Sciatic nerve (tissue), 2 donors: ENCODE measurements around the gene PTK7. TPM values are rescaled to one million over a fixed set of nuclear protein-coding genes. Genes with fewer than 3 reads are reported as not detected.
"Not testable (repeated sequence)": the region's sequence is repeated elsewhere in the genome, so short reads cannot be mapped to it uniquely, and the experiment has no call there.

Experiments
- ATAC-seq: fragments of 200-7000 bp; cut with Tn5 transposase; one replicate; pipeline ENCODE4 v1.9.1; 2020; ENCODE audit warnings: mild to moderate bottlenecking, moderate library complexity
- DNase-seq: peaks from one replicate; pipeline ENCODE4 v3.0.0-alpha.2; 2020; ENCODE audit warnings: low spot score
- intact Hi-C: fragments of 100-400 bp; cut with DNase I; formaldehyde crosslinking; loops from one replicate; pipeline ENCODE4 v1.14.2; 2022
- total RNA-seq: library from RNA; stranded (reverse); fragmentation: NEBNext Ultra II Directional; extraction: Animal tissue kit (Norgen Biotek cat#: 25700); gene quantifications from one replicate; pipeline ENCODE4 v1.2.1, GENCODE V29; 2021
- donor health status: DM: no; HTN: no; CAD: no.
- donor health status: DM: no; HTN: no; CAD: no.

The PTK7 gene
- total RNA-seq = 11.0 TPM

DNA sequence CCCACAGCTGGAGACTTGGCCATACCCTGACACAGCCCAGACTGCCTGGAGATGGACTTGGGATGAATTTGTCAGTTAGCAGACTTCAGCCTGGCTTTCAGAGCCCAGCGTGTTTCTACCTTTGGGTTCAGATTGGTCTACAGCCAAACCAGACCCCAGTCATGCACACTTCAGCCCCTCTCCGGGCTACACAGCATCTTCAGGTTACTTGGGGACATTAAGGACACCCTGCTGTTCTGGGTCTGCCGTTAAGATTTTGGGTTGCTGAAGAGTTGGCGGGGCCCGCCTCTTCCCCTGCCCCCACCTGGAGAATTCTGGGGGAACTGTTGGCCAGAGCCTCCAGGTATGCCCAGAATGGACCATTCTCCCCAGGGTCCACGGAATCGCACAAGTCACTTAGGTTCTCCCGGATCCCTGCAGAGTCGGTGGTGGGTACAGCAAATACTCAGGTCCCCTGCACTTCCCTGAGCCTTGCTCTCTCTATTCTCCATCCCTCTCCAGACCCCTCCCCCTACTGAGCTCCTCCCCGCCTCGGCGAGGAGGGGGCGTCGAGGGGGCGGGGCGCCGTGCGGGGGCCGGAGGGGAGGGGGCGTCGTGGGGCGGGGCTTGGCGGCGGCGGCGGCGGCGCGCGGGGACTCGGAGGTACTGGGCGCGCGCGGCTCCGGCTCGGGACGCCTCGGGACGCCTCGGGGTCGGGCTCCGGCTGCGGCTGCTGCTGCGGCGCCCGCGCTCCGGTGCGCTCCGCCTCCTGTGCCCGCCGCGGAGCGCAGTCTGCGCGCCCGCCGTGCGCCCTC is at the start of gene PTK7:
TSS of gene PTK7 (plus strand) at position 645 of the 794 bp plus-strand sequence. CDS start 175 bp downstream, outside the sequence.
- DNase-seq = peak; percentile 64
- intact Hi-C loops = no loop called here
- ATAC-seq = peak; percentile 75

DNA sequence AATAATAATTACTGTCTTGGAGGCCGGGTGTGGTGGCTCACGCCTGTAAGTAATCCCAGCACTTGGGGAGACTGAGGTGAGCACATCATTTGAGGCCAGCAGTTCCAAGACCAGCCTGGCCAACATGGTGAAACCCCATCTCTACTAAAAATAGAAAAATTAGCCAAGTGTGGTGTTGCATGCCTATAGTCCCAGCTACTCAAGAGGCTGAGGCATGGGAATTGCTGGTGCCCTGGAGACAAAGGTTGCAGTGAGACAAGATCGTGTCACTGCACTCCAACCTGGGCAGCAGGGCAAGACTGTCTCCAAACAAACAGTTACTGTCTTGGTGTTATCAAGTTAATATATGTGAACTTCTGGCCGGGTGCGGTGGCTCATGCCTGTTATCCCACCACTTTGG is 49.7 kb upstream of the PTK7 start:
- DNase-seq (no peak), ATAC-seq (no peak)
- intact Hi-C loops = no loop called here

GRCh38 chr6:43029120-43029519 is 47.0 kb upstream of the PTK7 start:
- ATAC-seq = no peak
- intact Hi-C loops = no loop called here
- no peak for DNase-seq

DNA sequence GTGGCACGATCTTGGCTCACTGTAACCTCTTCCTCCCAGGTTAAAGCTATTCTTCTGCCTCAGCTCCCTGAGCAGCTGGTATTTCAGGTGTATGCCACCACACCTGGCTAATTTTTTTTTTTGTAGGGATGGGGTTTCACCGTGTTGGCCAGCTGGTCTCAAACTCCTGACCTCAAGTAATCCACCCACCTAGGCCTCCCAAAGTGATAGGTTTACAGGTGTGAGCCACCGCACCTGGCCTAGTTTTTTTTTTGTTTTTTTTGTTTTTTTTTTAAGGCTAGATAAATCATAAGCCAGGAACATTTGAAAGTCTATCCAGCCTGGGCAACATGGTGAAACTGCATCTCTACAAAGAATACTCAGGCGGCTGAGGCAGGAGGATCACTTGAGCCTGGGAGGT is 43.8 kb upstream of the PTK7 start:
- no peak for DNase-seq
- ATAC-seq = no peak
- intact Hi-C loops = no loop called here

- DNase-seq (no peak), ATAC-seq (no peak)
- intact Hi-C loops = no loop called here
Measured at GRCh38 chr6:43033496-43034189, 42.5 kb upstream of the PTK7 start.

- ATAC-seq (no peak), DNase-seq (no peak)
- intact Hi-C loops = no loop called here
Measured at GRCh38 chr6:43034190-43034525, 42.0 kb upstream of the PTK7 start.

- DNase-seq (no peak), ATAC-seq (no peak)
- intact Hi-C loops = no loop called here
Measured at GRCh38 chr6:43035495-43036194, 40.5 kb upstream of the PTK7 start.

DNA sequence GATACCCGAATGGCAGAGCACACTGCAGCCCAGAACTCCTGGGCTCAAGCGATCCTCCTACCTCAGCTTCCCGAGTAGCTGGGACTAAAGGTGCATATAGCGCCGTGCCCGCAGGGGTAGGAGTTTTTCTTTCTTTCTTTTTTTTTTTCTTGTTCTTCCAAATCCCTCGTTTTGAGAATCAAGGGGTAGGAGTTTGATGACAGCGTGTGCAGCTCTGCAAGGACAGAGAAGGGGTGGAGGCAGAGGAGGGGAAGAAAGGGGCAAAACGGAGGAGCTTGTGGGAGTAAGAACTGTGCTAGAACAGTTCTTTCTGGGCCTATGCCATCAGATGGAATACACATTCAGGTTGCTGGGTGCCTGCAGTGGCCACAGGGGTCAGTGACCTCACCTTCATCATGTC is 39.4 kb upstream of the PTK7 start:
- intact Hi-C loops = no loop called here

GRCh38 chr6:43037197-43037596 is 38.9 kb upstream of the PTK7 start:
- no peak for DNase-seq
- ATAC-seq = no peak
- intact Hi-C loops = no loop called here

More for the DNA sequence above, 39.4 kb upstream of the PTK7 start:
- ATAC-seq (no peak), DNase-seq (no peak)

DNA sequence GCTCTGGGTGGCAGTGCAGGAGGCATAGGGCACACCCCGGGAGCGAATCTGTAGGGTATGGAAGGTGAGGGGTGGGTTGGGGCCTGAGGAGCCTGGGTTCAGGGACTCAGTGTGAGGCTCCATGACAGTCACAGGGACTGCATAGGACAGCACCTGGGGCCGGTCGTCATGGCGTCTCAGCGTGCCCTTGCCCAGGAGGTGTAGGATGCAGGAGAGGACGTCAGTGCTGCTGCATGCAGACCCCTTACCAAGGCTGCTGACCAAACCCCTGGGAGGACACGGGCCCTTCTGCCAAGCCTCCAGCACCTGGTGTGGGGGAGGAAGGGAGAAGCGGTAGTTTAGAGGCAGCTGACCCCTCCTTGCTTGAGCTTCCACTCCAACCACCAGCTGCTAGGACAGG is 38.4 kb upstream of the PTK7 start:
- ATAC-seq (no peak), DNase-seq (no peak)
- intact Hi-C loops = no loop called here

DNA sequence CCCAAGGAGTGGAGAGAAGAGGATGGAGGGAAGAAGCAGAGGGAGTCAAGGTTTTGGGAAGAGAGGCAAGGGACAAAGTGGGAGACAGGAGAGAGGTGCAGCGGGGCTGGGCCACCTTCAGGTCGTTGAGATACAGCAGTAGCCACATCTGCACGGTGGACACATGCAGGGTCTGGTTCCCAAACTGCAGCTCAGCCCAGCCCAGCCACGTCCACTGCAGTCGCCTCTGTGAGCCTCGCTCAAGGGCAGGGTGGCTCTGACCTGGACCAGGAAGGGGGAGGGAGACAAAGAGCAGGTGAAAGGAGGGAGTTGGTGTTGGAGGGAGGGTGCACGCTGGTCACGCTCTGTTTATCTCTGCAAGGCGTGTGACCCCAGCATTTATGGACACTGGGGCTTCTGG is 37.4 kb upstream of the PTK7 start:
- DNase-seq (no peak), ATAC-seq (no peak)
- intact Hi-C loops = no loop called here

DNA sequence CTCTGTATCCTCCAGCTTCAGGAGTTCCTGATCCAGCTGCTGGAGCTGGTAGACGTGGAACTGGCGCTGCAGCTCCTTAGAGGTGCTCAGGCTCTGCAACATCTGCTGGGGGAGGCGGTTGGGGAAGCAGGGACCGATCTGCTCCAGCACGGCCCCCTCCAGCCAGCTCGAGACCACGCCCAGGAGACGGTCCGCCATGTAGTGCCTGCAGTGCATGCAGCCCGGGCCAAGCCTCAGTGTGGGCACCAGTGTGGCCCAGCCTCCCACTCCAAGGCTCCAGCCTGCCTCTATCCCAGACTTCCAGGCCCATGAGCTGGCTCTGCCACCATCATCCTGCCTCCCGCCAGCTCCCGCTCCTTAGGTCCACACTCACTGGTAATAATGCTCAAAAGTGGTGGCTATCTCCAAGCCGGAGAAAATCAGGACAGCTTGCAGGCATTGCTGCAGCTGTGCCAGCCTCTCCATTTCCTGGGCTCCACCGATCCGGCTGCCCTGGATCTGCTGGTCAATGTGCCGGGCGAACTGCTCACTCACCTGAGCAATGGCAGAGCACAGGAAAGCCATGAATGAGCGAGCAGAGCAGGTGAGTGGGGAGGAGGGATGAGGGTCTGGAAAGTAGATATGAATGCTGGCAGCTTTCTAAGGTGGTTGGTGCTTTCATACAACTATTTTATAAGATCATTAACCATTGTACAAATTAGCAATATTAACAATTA is 35.4 kb upstream of the PTK7 start:
- intact Hi-C loops = no loop called here

DNA sequence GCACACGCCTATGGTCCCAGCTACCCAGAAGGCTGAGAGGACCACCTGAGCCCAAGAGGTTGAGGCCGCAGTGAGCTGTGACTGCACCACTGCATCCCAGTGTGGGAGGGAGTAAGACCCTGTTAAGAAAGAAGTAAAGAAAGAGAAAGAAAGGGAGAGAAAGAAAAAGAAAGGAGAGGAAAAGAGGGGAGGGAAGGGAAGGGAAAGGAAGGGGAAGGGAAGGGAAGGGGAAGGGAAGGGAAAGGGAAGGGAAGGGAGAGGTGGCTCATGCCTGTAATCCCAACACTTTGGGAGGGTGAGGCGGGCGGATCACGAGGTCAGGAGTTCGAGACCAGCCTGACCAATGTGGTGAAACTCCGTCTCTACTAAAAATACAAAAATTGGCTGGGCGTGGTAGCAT is 34.6 kb upstream of the PTK7 start:
- ATAC-seq, intact Hi-C loops, DNase-seq: not testable (repeated sequence)

More for the DNA sequence above, 35.4 kb upstream of the PTK7 start:
- ATAC-seq (no peak), DNase-seq (no peak)

DNA sequence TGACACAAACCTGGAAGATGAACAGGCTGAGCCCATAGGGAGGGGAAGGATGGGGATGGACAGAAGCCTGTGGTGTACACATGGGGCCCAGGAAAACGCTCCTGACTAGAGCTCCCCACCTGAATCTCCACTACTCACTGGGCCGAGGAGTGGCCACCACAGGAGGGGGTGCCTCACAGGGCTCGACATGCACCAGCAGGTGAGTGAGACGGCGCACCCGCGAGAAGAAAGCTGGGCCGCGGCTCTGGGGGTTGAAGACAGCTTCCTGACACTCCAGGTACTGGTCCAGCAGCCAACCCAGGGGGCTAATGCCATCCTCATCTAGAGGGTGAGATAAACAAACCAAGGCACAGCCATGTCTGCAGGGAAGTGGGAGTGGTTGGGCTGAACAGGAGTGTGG is 32.8 kb upstream of the PTK7 start:
- ATAC-seq = no peak
- DNase-seq = no peak
- intact Hi-C loops = no loop called here

- no peak for ATAC-seq
- intact Hi-C loops = no loop called here
- DNase-seq = no peak
Measured at GRCh38 chr6:43045371-43045930, 30.7 kb upstream of the PTK7 start.

DNA sequence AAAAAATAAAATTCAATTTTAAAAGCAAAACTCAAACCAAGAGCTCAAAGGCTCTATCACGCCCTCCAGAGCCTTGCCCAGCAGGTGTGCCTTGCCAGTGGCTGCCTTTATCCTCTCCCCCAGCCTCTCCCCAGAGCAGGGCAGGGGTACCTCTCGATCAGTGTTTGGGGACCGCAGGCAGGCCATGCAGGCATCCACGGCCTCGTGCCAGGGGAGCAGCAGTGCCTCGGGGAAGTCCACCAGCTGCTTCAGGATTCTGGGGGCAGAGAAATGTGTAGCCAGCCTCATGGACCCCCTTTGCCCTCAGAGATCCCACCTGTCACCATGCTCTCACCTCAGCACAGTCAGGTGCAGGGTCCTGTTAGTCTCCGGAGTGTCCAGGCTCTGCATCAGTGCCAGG is 28.1 kb upstream of the PTK7 start:
- DNase-seq (no peak), ATAC-seq (no peak)
- intact Hi-C loops = no loop called here

- DNase-seq (no peak), ATAC-seq (no peak)
- intact Hi-C loops = no loop called here
Measured at GRCh38 chr6:43050981-43051380, 25.1 kb upstream of the PTK7 start.

GRCh38 chr6:43052225-43052841 is 23.8 kb upstream of the PTK7 start:
- intact Hi-C loops = no loop called here
- no peak for DNase-seq

More at GRCh38 chr6:43052225-43052841, 23.8 kb upstream of the PTK7 start:
- ATAC-seq = no peak
